Measurements from ENCODE around the gene MCTP2.

The MCTP2 gene

DNA sequence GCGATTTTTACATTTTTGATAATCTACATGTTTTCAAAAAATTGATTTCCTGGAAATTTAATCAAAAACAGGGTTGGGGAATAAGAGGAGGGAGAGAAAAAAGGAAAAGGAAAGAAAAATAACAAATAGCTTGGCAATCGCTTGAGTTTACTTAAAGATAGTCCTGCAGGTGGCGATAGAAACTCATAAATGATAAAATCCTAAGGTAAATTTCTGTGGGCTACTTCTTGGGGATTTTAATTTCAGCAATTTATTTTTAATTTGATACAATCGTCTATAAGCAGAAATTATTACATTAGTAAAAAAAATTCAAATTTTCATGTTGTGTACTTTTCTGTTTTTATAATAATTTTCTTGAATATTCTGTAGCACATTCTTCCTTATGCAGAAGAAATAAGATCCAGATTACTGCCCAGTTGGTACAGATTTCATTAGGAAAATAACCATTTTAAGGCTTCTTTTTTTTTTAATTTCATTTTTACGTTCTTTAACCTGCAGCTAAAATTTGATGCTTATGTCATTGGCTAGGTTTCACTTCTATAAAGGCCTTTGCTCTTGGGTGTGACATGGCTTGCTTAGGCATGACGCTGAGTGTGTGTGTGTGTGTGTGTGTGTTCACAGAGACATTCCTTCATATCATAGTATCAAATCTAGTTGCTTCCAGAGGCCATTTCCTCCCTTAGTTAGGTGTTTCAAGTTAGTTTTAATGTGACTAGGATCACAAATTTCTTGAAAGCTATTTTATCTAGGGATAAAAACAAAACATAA lies 181.8 kb downstream of the MCTP2 start:
- no peak overlapping the region for H3K4me3 ChIP-seq (ENCODE audit: low read depth, low read length)
- peak; percentile 33 for DNase-seq (ENCODE audit: low read depth, low spot score)
- TF ChIP-seq, protein P1, sequence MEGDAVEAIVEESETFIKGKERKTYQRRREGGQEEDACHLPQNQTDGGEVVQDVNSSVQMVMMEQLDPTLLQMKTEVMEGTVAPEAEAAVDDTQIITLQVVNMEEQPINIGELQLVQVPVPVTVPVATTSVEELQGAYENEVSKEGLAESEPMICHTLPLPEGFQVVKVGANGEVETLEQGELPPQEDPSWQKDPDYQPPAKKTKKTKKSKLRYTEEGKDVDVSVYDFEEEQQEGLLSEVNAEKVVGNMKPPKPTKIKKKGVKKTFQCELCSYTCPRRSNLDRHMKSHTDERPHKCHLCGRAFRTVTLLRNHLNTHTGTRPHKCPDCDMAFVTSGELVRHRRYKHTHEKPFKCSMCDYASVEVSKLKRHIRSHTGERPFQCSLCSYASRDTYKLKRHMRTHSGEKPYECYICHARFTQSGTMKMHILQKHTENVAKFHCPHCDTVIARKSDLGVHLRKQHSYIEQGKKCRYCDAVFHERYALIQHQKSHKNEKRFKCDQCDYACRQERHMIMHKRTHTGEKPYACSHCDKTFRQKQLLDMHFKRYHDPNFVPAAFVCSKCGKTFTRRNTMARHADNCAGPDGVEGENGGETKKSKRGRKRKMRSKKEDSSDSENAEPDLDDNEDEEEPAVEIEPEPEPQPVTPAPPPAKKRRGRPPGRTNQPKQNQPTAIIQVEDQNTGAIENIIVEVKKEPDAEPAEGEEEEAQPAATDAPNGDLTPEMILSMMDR (IDR thresholded peaks at IDR 0.05; ENCODE audit: low read depth, low read length) = peak; percentile 35
- in situ Hi-C loops (cut with HindIII; ENCODE audit: low sequenced_read_pairs) = no loop called here

DNA sequence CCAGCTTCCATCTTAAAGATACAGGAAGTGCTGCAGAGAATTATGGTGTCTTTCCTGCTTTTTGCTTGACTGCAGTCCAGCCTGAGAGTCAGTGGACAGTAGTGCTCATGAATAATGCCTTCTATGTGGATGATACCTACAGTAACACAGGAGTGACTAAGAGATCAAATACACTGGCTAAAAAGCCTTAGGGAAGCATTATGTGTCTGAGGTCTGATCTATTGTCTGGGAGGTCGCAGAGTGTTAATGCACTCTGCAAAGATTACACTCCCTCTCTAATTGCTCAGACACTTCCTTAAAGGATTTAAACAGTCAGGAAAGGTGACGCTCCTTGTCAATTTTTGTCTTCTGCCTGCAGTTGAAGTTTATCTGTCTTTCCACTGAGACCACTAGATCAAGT lies 183.6 kb downstream of the MCTP2 start:
- TF ChIP-seq, protein P1 (IDR thresholded peaks at IDR 0.05; ENCODE audit: low read depth, low read length) = no peak

DNA sequence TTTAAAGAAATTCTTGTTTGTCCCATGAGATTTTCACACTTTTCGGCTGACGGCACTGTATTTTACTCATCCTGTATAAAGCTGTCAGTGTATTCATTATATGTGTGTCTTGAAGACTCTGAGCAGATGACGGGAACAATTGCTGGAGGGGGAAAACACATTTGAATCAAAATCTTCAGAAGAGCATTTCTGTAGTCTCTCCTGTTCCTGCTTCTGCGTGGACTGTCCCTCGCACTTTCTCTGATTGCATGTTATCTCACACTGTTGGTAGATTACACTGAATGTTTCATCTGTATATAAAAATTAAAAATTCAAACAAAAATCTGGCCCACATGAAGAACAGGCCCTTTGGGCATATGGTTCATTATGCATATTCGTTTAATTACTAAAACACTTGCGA lies 184.9 kb downstream of the MCTP2 start:
- in situ Hi-C loops (cut with HindIII; ENCODE audit: low sequenced_read_pairs) = no loop called here
- no peak for DNase-seq (ENCODE audit: low read depth, low spot score)
- no peak overlapping the region for H3K4me3 ChIP-seq (ENCODE audit: low read depth, low read length)
- TF ChIP-seq, protein P1 (IDR thresholded peaks at IDR 0.05; ENCODE audit: low read depth, low read length) = no peak

More for the DNA sequence above, 183.6 kb downstream of the MCTP2 start:
- no peak overlapping the region for H3K4me3 ChIP-seq (ENCODE audit: low read depth, low read length)
- DNase-seq (ENCODE audit: low read depth, low spot score) = no peak
- in situ Hi-C loops (cut with HindIII; ENCODE audit: low sequenced_read_pairs) = no loop called here

DNA sequence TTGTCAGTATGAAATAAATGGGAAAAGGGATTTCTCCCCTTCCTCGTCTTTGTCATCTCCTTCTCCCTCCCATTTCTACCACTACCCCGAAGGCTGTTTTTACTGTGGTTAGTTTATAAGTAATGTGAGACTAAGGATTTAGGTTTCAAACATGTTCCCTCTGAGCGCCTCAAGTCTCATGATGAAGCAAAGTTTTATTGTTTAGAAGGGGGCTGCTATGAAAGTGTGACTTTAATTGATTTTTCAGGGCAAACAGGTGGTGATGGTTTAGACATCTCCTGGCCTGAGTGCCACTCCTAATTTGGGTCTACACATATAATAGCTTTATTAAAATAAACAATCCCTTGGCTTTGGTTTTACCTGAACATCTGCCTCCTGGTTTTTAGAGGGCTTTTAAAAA lies 185.5 kb downstream of the MCTP2 start:
- no peak for DNase-seq (ENCODE audit: low read depth, low spot score)
- TF ChIP-seq, protein P1 (IDR thresholded peaks at IDR 0.05; ENCODE audit: low read depth, low read length) = no peak
- in situ Hi-C loops (cut with HindIII; ENCODE audit: low sequenced_read_pairs) = no loop called here
- no peak overlapping the region for H3K4me3 ChIP-seq (ENCODE audit: low read depth, low read length)

DNA sequence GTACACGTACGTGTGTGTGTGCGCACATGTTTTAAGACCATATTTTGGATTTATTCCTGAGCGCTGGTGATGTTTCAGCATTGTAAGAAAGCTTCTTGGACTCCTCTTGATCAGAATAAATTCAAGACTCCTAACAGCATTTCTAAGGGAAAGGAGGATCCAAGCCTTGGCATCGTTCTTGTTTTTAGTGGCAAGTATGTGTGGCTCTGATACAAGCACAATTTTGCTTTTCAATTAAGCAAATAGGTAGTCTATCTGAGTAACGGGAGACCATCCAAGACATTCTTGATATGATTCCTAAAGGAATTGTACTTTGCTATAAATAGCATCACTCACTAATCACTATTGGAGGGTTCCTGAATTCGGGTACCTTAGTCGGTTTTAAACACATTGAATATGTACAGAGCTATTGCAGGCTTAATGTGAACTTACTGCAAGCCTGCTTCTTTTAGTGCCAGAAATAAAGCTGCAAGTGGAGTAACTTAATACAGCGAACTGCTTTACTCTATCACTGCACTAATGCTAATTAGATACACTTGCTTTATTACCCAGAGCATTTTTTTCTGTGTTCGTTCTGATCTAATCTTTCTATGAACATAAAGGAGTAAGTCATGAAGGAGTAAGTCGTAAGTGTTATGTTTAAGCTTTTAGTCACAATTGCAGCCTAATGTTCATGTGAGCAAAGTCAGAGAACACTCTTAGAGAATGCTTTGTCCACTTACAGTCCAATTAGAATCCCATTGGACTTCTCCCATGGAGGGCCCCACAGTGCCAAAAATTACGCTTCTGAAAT lies 186.3 kb downstream of the MCTP2 start:
- no peak overlapping the region for H3K4me3 ChIP-seq (ENCODE audit: low read depth, low read length)
- in situ Hi-C loops (cut with HindIII; ENCODE audit: low sequenced_read_pairs) = no loop called here
- TF ChIP-seq, protein P1 (IDR thresholded peaks at IDR 0.05; ENCODE audit: low read depth, low read length) = no peak
- no peak for DNase-seq (ENCODE audit: low read depth, low spot score)

DNA sequence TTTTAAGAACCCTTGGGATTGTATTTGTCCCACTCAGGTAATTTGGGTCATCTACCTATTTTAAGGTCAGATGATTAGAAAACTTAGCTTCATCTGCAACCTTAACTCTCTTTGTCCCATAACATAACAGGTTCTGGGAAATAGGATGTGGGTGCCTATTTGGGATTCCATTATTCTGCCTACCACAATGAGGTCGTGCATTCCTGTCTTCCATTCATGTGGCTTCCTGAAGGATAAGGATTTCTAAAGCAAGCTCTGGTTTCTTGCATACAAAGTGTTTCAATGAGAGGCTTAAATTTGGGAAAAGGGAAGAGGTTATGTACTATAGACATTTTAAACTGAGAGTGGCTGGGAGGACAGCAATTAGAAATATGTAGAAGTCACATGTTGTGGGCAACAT lies 190.3 kb downstream of the MCTP2 start:
- in situ Hi-C loops (cut with HindIII; ENCODE audit: low sequenced_read_pairs) = no loop called here
- peak; percentile 13 for DNase-seq (ENCODE audit: low read depth, low spot score)
- TF ChIP-seq, protein P1 (IDR thresholded peaks at IDR 0.05; ENCODE audit: low read depth, low read length) = no peak
- H3K4me3 ChIP-seq (ENCODE audit: low read depth, low read length) = no peak overlapping the region

Measured in astrocyte of the spinal cord (primary cell).